B cell (primary cell): Measurements from ENCODE around the gene PI4KA.

Experiments used
- CTCF ChIP-seq: fragments of 200-600 bp; IDR thresholded peaks from one replicate; pipeline ENCODE4 v1.8.0; 2022; ENCODE audit warnings: antibody characterized with exemption, mild to moderate bottlenecking
- EZH2 ChIP-seq: IDR thresholded peaks from 2 replicates; pipeline ENCODE4 v1.6.1; 2012; ENCODE audit warnings: borderline replicate concordance, low read depth, mild to moderate bottlenecking, moderate library complexity, low read length; ENCODE audit not compliant: insufficient read depth, poor library complexity, severe bottlenecking

- no peak for TF ChIP-seq CTCF
- TF ChIP-seq EZH2: no peak
These were observed 25.4 kb downstream of the PI4KA start for GRCh38 chr22:20833225-20833665.
